Neutrophil (primary cell): Measurements from ENCODE around the gene TPO.

Experiments
- H3K27ac ChIP-seq: fragments of 200-600 bp; sonication (generic); 2 replicates; pipeline ENCODE4 v1.5.1; 2016; ENCODE audit warnings: mild to moderate bottlenecking, moderate library complexity
- H3K27me3 ChIP-seq: fragments of 200-600 bp; sonication (generic); 2 replicates; pipeline ENCODE4 v1.6.0; 2016; ENCODE audit warnings: mild to moderate bottlenecking
- H3K36me3 ChIP-seq: fragments of 200-600 bp; sonication (generic); 2 replicates; pipeline ENCODE4 v1.5.1; 2017
- H3K4me1 ChIP-seq, 2 experiments: fragments of 200-600 bp in 1 of 2; sonication (generic) in 1 of 2; 1 replicate in 1 of 2; 2 replicates in 1 of 2; pipeline versions ENCODE4 v1.5.1 to v1.6.1; 2013 to 2016; ENCODE audit warnings: low read depth in 1 of 2, low read length in 1 of 2, mild to moderate bottlenecking in 1 of 2, moderate library complexity in 1 of 2; ENCODE audit not compliant: control insufficient read depth in 1 of 2, insufficient read depth in 1 of 2
- H3K4me3 ChIP-seq, 2 experiments: fragments of 200-600 bp in 1 of 2; sonication (generic) in 1 of 2; 1 replicate in 1 of 2; 2 replicates in 1 of 2; pipeline ENCODE4 v1.5.1; 2013 to 2016; ENCODE audit warnings: low read depth in 1 of 2, low read length in 1 of 2, mild to moderate bottlenecking in 1 of 2, moderate library complexity in 1 of 2
- H3K9me3 ChIP-seq: fragments of 200-600 bp; sonication (generic); 2 replicates; pipeline ENCODE4 v1.5.1; 2016
- CTCF ChIP-seq: fragments of 200-600 bp; sonication (generic); IDR thresholded peaks from 2 replicates; pipeline ENCODE4 v1.5.1; 2016; ENCODE audit warnings: antibody characterized with exemption

Gene TPO

GRCh38 chr2:1397350-1397749 lies 15.9 kb upstream of the TPO start:
- no peak for TF ChIP-seq CTCF
- H3K9me3 ChIP-seq, result no peaks in the 10 kb centered on the region

DNA sequence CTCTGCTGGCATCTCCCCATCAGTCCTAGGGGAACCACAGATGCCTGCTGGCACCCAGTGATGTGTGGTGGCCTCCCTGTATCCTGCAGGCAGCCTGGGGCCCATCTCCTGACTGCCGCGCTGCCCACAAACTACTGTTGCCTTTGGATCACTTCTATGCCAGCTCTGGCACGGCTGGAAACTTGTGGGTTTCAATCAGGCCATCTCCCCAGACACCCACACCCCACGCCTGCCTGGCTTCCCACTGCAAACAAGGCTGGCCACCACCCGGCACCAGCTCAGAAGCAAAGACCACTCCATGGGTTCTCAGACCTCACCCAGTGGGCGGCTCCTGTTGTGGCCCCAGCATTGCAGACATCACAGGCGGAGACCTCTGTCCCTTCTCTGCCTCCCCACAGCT lies 15.1 kb upstream of the TPO start:
- Histone ChIP-seq H3K9me3 (no peaks in the 10 kb centered on the region), H3K36me3 (no peaks in the 10 kb centered on the region), H3K4me1 (no peaks in the 10 kb centered on the region), H3K4me3 (no peak overlapping the region), H3K27me3 (no peaks in the 10 kb centered on the region), H3K27ac (no peak overlapping the region)
- no peak for TF ChIP-seq CTCF

More at GRCh38 chr2:1397350-1397749, 15.9 kb upstream of the TPO start:
- Histone ChIP-seq H3K4me1 (no peaks in the 10 kb centered on the region), H3K27me3 (no peaks in the 10 kb centered on the region), H3K36me3 (no peaks in the 10 kb centered on the region), H3K4me3 (no peak overlapping the region), H3K27ac (no peak overlapping the region)

- Histone ChIP-seq H3K36me3 (no peaks in the 10 kb centered on the region), H3K27ac (no peak overlapping the region), H3K4me3 (no peak overlapping the region), H3K9me3 (no peaks in the 10 kb centered on the region), H3K4me1 (no peaks in the 10 kb centered on the region), H3K27me3 (no peaks in the 10 kb centered on the region)
- no peak for TF ChIP-seq CTCF
These were observed 12.1 kb upstream of the TPO start for GRCh38 chr2:1400943-1401735.

- TF ChIP-seq CTCF, result no peak
- no peaks in the 10 kb centered on the region for H3K4me1 ChIP-seq
- no peaks in the 10 kb centered on the region for H3K36me3 ChIP-seq
- no peak overlapping the region for H3K27ac ChIP-seq
- H3K27me3 ChIP-seq, result no peaks in the 10 kb centered on the region
- no peak overlapping the region for H3K4me3 ChIP-seq
- no peaks in the 10 kb centered on the region for H3K9me3 ChIP-seq
These were observed 11.2 kb upstream of the TPO start for GRCh38 chr2:1402064-1402463.

GRCh38 chr2:1403565-1403964 lies 9.7 kb upstream of the TPO start:
- Histone ChIP-seq H3K27me3 (no peaks in the 10 kb centered on the region), H3K36me3 (no peaks in the 10 kb centered on the region), H3K9me3 (no peaks in the 10 kb centered on the region), H3K4me3 (no peak overlapping the region), H3K4me1 (no peaks in the 10 kb centered on the region), H3K27ac (no peak overlapping the region)
- no peak for TF ChIP-seq CTCF
